Glomerular endothelial cell (primary cell): ENCODE measurements around the gene KCNK18. TPM values are rescaled to one million over a fixed set of nuclear protein-coding genes. Genes with fewer than 3 reads are reported as not detected.

Experiments used
- DNase-seq: peaks from one replicate; pipeline ENCODE4 v3.0.0-alpha.2; 2011; ENCODE audit warnings: low read depth, low spot score; ENCODE audit errors: extremely low read depth
- total RNA-seq: library from RNA; depleted of rRNA; stranded (reverse); fragments of >200 nt; gene quantifications from 2 replicates; pipeline ENCODE4 v1.2.3, GENCODE V29; 2015

KCNK18 gene
- total RNA-seq, result not detected in 2 replicates

- DNase-seq, result no peak
Observed at GRCh38 chr10:117197189-117197588, at the start of gene KCNK18. KCNK18 (plus strand) TSS chr10:117197489; CDS start chr10:117197489, 0 bp downstream.

- no peak for DNase-seq
Observed at GRCh38 chr10:117148284-117148683, 49.0 kb upstream of the KCNK18 start.

- DNase-seq, result no peak
Observed at GRCh38 chr10:117152668-117153067, 44.6 kb upstream of the KCNK18 start.

GRCh38 chr10:117158297-117158696, 39.0 kb upstream of the KCNK18 start:
- DNase-seq, result no peak

GRCh38 chr10:117159390-117159789, 37.9 kb upstream of the KCNK18 start:
- DNase-seq, result no peak

GRCh38 chr10:117160567-117160966, 36.7 kb upstream of the KCNK18 start:
- no peak for DNase-seq

GRCh38 chr10:117161386-117162033, 35.8 kb upstream of the KCNK18 start:
- DNase-seq, result no peak

- no peak for DNase-seq
Observed at GRCh38 chr10:117162093-117163060, 34.9 kb upstream of the KCNK18 start.

- no peak for DNase-seq
Observed at GRCh38 chr10:117163061-117163953, 34.0 kb upstream of the KCNK18 start.

- DNase-seq, result no peak
Observed at GRCh38 chr10:117163954-117164548, 33.2 kb upstream of the KCNK18 start.

- DNase-seq, result no peak
Observed at GRCh38 chr10:117164592-117165537, 32.4 kb upstream of the KCNK18 start.

GRCh38 chr10:117165538-117166417, 31.5 kb upstream of the KCNK18 start:
- no peak for DNase-seq

- DNase-seq, result no peak
Observed at GRCh38 chr10:117166418-117167345, 30.6 kb upstream of the KCNK18 start.

GRCh38 chr10:117167346-117167788, 29.9 kb upstream of the KCNK18 start:
- DNase-seq, result no peak

- no peak for DNase-seq
Observed at GRCh38 chr10:117167789-117168674, 29.3 kb upstream of the KCNK18 start.

GRCh38 chr10:117168729-117169128, 28.6 kb upstream of the KCNK18 start:
- no peak for DNase-seq
